Measurements from ENCODE around the gene GPR55. TPM values are rescaled to one million over a fixed set of nuclear protein-coding genes. Genes with fewer than 3 reads are reported as not detected.

GPR55 gene
- total and polyA plus RNA-seq, 2 of the 8 experiments (the other 6 are each of a cell fraction or from before 2014, with no cell fraction given): not detected

DNA sequence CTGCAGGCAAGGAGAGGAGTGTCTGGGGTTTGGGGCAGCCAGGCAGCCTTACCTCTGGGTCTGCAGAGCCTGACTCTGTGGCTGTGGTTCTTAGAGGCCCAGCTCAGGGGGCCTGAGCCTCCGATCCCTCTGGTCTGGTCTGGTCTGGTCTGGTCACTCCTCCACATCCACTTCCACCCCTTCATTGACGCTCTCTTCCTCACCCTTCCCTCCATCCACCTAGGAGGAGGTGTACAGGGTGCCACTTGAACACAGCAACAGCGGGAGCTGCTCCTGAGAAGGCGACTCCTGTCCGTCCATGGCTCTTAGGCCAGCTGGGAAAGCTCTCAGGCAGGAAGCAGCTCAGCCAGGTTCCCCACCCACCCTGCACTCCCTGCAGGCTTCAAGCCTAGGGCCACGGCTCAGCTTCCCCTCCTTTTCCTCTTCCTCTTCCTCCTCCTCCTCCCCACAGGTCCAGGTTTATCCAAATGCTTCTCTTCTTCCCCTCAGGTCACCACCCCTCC is 16.9 kb downstream of the GPR55 start:
- DNase-seq (ENCODE audit: low read depth in 1 of 2, low spot score in 2 of 2) (no peak), FAIRE-seq (no peak)
- Histone ChIP-seq H3K36me3 (ENCODE audit: control insufficient read depth in 2 of 4, insufficient read depth in 4 of 4, low read length in 3 of 4) (no peaks in the 10 kb centered on the region), H4K8ac (ENCODE audit: extremely low read depth, insufficient read depth, low read length) (no peak overlapping the region; the same call in 1 of the 2 replicates), H2BK120ac (replicated peaks; ENCODE audit: low read depth, low read length) (no peak overlapping the region), H2BK15ac (ENCODE audit: low read length) (no peak overlapping the region), H4K91ac (replicated peaks; ENCODE audit: insufficient read length, low read length) (peak overlapping the region; percentile 30), H3K79me1 (ENCODE audit: low read depth, low read length) (no peaks in the 10 kb centered on the region), H3K23ac (ENCODE audit: insufficient read length) (no peak overlapping the region), H2BK5ac (ENCODE audit: low read depth, low read length) (peak overlapping the region; percentile 49; the same call in 1 of the 2 replicates), H3K4ac (replicated peaks; ENCODE audit: insufficient read length, low read depth, low read length) (no peak overlapping the region), H2AFZ (ENCODE audit: low read length) (no peak overlapping the region), H2AK5ac (ENCODE audit: low read depth, low read length) (no peak overlapping the region), H3K27me3 (replicated peaks in 1 of 4; ENCODE audit: control insufficient read depth in 3 of 4, extremely low read depth in 1 of 4, insufficient read depth in 3 of 4, low read length in 3 of 4) (peaks cover 0 to 11% (median 0%) of the 10 kb centered on the region in 4 experiments; a peak in 3 of 7 replicates), H4K5ac (ENCODE audit: insufficient read length, low read depth, low read length) (no peak overlapping the region), H4K20me1 (replicated peaks in 1 of 2; ENCODE audit: control insufficient read depth in 1 of 2, insufficient read depth in 2 of 2, low read length in 2 of 2) (no peaks in the 10 kb centered on the region), H3K4me2 (ENCODE audit: insufficient read depth in 1 of 2, low read depth in 2 of 2, low read length in 2 of 2) (no peak overlapping the region), H3K4me3 (ENCODE audit: extremely low read depth in 1 of 4, insufficient read depth in 2 of 4, low read depth in 3 of 4, low read length in 4 of 4) (no peak overlapping the region), H3K27ac (ENCODE audit: low read depth, low read length) (no peak overlapping the region), H3K14ac (ENCODE audit: insufficient read length) (no peak overlapping the region), H3K9ac (replicated peaks in 1 of 4; ENCODE audit: extremely low read depth in 1 of 4, low read depth in 3 of 4, low read length in 3 of 4) (no peak overlapping the region), H3K79me2 (ENCODE audit: control insufficient read depth in 1 of 2, insufficient read depth in 2 of 2, low read length in 2 of 2) (no peaks in the 10 kb centered on the region), H3K18ac (ENCODE audit: extremely low read depth, low read length) (no peak overlapping the region), H3K56ac (replicated peaks; ENCODE audit: insufficient read length, low read depth, low read length) (no peak overlapping the region), H2BK12ac (ENCODE audit: low read depth, low read length) (peak overlapping the region; percentile 81; the same call in 1 of the 2 replicates), H3K9me3 (ENCODE audit: insufficient read depth in 2 of 2, low read depth in 1 of 2, low read length in 1 of 2) (no peaks in the 10 kb centered on the region), H3K23me2 (ENCODE audit: low read depth, low read length) (no peaks in the 10 kb centered on the region), H3K4me1 (replicated peaks in 1 of 4; ENCODE audit: control insufficient read depth in 3 of 4, insufficient read depth in 4 of 4, low read length in 3 of 4) (peaks cover 4 to 20% (median 15%) of the 10 kb centered on the region in 4 experiments), H2BK20ac (ENCODE audit: low read length) (peak overlapping the region; percentile 66; the same call in 1 of the 2 replicates)
- ChIA-PET POLR2A (ENCODE audit: partially characterized antibody) (no interaction called here), CTCF (ENCODE audit: partially characterized antibody) (interaction anchor here (0.8 to 21.7 kb wide), 8 partner anchors 13 to 92 kb away, joined by 3 to 332 read pairs (median 4); partner anchors contain the start of gene GPR55)
- 85% methylated on average over 3 of the region's 6 CpGs; no CpG with 5 or more reads in 1 of the 2 experiments for WGBS, 2 experiments (ENCODE audit: extremely low coverage in 1 of 2, insufficient coverage in 1 of 2, insufficient read length in 1 of 2, insufficient replicate concordance in 2 of 2, low coverage in 1 of 2, low lambda C conversion rate in 2 of 2, missing lambda C conversion rate in 1 of 2)
- no peak for TF ChIP-seq EP300 (IDR thresholded peaks at IDR 0.05; ENCODE audit: borderline replicate concordance in 1 of 2, low read depth in 2 of 2, low read length in 2 of 2)
- TF ChIP-seq SIRT6 (IDR thresholded peaks at IDR 0.05; ENCODE audit: low read length): no peak
- TF ChIP-seq, protein P1, sequence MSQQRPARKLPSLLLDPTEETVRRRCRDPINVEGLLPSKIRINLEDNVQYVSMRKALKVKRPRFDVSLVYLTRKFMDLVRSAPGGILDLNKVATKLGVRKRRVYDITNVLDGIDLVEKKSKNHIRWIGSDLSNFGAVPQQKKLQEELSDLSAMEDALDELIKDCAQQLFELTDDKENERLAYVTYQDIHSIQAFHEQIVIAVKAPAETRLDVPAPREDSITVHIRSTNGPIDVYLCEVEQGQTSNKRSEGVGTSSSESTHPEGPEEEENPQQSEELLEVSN (IDR thresholded peaks at IDR 0.05): no peak

Measured in H1 (cell line).